ENCODE measurements around the gene CBARP.

Gene CBARP, protein sequence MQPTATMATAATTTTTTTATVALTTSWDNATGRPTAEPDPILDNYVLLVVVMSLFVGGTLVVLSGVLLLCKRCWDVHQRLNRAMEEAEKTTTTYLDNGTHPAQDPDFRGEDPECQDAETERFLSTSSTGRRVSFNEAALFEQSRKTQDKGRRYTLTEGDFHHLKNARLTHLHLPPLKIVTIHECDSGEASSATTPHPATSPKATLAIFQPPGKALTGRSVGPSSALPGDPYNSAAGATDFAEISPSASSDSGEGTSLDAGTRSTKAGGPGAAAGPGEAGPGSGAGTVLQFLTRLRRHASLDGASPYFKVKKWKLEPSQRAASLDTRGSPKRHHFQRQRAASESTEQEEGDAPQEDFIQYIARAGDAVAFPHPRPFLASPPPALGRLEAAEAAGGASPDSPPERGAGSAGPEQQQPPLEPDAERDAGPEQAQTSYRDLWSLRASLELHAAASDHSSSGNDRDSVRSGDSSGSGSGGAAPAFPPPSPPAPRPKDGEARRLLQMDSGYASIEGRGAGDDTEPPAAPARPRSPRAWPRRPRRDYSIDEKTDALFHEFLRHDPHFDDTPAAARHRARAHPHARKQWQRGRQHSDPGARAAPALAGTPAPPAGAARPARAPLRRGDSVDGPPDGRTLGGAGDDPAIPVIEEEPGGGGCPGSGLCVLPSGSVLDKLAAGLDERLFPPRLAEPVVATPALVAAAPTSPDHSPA

DNA sequence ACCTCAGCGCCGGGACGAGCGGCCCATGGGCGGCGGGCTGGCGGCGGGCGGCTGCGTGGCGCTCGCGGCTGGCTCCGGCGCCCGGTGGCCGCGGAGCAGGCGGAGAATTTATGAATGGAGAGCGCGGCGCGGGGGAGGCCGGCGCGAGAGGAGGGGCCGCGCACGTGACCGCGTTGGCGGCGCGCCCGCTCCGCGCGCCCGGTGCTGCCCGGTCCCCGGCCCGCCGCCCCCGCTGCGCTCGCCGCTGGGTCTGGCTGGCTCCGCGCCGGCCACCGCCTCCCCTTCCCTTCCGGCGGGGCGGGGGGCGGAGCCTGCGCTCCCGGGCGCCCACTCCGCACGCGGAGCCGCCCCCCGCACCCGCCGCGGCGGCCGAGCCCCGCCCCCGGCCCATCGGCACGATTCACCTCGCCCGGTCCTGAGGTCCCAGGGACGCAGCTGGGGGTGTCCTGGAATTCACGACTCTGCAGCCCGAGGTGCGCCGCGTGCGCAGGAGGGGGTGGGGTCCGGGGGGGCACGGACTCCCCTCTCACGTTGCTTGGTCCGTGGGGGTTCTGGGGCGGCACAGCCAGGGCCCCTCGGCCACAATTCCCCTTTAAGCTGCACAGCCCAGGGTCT lies at the start of gene CBARP:
CBARP (minus strand) TSS at position 252 of the 615 bp plus-strand sequence. CDS start 1,905 bp downstream, outside the sequence.
- DNase-seq = peak; percentile 82

DNA sequence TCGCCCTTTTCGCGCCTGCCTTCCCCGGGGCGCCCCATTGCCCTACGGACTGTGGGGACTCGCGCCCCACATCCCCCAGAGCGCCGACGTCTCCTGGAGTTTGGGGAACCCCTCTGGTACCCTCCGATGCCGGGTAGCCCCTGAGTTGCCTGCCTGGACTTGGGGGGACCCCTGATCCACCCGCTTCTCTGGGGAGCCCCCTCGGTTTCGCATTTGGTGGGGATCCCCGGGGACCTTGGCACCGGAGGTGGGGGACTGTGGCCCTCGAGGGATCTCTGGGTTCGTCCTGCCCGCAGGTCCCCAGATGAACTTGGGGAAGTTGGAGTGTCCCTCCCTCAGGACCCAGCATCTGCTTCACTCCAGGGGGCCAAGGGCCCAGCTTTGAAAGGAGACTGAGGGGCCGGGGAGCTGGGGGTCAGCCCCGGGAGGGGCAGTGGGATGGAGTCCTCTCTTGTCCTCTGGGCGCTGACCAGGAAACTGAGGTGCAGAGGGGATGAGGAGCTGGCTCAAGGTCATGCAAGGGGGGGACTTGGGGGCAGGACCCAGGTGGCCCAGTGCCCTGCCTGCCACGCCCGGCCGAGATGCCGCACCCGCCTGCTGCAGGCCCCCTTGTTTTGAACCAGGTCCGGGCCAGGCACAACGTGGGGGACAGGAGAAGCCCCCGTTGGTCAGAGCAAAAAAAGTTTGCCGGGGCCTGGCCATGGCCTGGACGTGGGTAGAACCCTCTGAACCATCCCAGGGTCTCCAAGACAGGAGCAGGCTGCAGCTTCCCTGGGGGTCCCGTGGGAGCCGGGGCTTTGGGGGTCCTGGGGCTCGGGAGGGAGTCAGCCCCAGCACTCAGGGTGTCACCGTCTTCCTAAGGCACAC lies 48.9 kb upstream of the CBARP start:
- no peak for DNase-seq

DNA sequence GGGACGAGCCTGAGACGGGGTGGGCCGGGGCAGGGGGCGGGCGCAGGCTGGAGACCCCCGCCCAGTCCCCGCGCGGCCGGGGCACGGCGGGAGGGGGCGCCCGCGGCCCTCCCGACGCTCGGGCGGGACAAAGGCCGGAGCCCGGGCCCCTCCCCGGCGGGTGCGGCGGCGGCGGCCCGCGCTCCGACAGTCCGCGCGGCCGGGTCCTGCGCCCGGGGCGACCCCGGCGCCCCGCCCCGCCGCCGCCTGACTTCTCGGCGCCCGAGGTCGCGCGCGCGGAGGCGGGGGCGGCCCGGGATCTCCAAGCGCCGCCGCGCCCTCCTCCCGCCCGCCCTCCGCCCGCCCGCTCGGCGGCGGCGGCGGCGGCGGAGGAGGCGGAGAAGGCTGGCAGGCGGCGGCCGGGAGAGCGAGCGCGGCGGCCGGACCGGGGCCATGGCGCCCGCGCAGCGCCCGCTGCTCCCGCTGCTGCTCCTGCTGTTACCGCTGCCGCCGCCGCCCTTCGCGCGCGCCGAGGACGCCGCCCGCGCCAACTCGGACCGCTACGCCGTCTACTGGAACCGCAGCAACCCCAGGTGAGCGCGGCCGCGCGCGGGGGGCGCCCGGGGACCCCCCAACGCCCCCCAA lies 48.0 kb upstream of the CBARP start, which contains the start of gene EFNA2:
EFNA2 (plus strand) TSS at position 137 of the 624 bp plus-strand sequence; CDS start at position 433, 296 bp downstream.
- no peak for DNase-seq

DNA sequence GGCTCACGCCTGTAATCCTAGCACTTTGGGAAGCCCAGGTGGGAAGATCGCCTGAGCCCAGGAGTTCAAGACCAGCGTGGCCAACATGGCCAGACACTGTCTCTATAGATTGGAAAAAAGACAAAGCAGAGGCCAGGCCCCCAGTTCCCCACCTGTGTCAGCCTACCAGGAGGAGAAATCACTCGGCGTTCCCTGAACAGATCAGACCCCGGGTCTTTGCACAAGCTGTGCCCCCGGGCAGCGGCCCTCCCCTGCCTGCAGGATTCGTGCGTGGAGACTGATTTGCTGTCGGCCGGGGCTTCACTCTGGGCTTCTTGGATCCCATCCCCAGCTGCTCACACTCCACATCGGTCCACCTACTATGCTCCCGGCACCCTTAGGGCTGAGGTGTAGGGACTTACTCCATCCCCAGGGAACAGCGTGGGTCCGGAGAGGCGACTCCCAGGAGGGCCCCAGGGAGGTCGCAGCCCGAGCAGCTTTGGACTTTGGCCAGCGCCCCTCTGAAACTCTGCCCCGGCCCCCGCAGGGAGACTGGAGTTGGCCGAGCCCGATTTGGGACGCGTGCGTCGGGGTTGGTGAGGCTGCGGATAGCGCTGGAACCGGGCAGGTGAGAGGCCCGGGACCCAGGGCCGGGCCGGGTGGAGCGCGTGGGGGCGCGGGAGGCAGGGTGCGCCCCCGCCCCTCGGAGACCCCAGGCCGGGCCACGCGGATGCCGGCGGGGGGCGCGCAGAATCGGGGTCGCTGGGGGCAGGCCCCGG lies 47.4 kb upstream of the CBARP start:
- peak; percentile 74 for DNase-seq

DNA sequence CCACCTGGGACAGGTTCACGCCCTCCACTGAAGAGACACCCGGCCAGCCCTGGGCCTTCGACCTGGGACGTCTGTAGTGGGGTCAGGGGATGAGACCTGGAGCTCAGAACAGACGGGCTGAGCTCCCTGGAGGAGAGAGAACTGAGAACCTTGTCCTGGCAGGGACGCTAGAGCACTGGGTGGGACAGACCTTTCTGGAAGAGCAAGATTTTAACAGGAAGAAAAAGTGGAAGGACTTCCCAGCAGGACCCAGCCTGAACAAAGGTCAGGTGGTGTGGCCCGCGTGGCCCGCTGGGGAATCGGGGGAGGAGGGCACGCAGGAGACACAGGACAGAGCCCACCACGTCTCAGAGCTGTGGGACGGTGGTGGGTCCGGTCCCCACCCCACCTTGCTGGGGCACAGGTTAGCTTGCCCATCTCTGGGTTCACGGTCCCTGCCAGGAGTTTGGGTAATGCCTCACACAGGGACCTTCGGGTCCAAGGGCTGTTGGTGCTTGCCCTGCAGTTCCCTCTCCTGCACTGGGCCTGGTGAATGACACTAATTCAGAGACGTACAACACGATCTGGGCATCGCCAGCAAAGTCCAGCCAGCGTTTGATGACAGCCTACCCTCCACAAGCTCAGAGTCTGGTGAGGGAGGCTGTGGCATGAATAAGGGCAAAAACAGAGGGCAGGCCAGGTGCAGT lies 46.6 kb upstream of the CBARP start:
- no peak for DNase-seq

DNA sequence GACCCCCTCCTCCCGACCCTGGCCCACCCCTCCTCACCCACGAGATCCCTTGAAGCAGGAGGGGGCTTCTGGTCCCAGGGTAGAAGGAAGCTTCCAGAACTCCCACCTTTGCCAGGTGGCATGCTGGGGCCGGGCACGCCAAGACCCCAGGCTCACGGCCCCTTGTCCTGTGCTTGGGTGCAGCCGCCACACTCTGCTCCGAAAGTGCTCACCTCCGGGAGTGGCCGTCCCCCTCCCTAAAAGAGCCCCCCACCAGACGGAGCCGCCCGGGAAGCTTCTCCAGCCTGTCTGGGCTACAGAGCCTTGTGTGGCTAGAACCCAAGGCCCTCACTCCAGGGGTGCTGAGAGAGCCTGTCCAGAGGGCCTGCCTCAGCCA lies 46.1 kb upstream of the CBARP start:
- no peak for DNase-seq

DNA sequence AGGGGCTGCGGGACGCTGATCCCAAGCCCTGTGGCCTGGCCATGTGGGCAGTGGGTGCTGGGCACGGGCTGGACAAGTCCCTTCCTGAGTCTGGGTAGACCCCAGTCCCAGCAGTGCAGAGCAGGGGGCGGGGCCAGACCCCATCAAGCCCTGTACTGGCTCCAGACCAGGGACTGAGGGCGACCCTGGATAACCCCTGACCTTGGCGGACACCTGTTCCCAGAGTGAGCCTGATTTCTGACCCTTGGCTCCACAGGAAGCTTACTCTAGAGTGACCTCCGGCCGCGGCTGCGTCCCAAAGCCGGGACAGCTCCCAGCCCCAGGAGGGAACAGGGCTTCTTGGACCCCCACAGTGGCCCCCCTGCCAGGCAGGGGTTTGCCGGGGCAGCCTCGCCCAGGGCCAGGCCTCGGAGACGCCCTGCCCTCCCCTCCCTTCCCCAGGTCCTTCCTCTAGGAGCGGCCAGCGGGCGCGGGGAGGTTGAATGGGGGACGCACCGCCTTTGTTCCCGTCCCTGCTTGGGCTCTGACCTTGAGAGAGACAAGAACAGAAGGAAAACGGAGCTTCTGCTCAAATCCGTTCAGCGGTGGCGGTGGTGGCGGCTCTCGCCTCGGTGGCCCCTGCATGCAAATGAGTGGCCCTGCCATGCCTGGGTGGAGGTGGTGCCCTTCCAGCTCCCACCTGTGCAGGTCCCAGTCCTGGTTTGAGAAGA lies 45.6 kb upstream of the CBARP start:
- no peak for DNase-seq

DNA sequence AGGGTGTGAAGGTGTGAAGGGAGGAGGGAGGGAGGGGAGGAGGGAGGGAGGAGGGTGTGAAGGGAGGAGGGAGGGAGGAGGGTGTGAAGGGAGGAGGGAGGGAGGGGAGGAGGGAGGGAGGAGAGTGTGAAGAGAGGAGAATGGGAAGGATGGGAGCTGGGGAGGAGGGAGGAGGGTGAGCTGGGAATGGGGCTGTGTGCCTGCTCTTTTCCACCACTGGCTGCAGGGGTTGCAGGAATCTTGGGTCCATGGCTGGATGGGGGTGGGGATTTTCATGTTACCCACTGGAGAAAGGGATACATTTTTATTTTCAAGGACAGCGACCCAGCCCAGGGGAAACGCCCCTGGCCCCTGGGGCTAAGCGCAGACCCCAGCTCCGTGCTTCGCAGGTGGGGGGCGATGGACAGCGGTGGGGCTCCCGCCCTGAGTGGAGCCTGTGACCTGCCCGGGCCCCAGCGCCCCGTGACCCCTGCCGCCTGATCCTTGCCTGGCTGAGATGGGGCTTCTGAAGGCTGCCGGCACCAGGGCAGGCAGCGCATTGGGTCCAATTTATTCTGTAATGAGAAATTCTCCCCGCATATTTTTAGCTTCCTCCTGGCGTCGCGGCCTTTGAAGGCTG lies 44.9 kb upstream of the CBARP start:
- no peak for DNase-seq

DNA sequence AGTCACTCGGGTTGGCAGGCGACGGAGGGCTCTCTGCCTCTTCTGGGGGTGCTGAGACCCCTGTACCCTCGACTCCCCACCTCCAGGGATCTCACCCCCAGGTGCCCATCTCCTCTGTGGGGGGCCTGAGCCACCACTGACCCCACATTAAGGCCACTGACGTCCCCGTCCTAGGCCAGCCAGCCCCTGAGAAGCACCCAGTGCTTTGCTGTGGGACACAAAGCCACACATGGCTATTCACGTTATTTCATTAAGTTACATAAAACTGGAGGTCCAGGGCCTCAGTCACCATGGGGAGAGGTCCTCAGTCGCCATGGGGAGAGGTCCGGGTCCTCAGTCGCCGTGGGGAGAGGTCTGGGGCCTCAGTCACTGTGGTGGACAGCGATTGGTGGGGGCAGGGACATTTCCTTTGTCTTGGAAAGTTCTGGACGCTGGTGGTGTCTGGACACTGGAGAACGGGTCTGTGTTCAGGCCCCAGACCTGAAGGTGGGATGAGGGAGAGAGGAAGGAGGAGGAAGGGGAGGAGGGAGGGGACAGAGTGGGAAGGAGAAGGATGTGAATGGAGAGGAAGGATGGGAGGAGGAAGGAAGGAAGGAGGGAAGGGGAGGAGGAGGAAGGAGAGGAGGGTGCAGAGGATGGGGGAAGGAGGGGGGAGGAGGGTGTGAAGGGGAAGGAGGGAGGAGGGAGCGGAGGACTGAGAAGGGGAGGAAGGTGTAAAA lies 43.9 kb upstream of the CBARP start:
- no peak for DNase-seq

DNA sequence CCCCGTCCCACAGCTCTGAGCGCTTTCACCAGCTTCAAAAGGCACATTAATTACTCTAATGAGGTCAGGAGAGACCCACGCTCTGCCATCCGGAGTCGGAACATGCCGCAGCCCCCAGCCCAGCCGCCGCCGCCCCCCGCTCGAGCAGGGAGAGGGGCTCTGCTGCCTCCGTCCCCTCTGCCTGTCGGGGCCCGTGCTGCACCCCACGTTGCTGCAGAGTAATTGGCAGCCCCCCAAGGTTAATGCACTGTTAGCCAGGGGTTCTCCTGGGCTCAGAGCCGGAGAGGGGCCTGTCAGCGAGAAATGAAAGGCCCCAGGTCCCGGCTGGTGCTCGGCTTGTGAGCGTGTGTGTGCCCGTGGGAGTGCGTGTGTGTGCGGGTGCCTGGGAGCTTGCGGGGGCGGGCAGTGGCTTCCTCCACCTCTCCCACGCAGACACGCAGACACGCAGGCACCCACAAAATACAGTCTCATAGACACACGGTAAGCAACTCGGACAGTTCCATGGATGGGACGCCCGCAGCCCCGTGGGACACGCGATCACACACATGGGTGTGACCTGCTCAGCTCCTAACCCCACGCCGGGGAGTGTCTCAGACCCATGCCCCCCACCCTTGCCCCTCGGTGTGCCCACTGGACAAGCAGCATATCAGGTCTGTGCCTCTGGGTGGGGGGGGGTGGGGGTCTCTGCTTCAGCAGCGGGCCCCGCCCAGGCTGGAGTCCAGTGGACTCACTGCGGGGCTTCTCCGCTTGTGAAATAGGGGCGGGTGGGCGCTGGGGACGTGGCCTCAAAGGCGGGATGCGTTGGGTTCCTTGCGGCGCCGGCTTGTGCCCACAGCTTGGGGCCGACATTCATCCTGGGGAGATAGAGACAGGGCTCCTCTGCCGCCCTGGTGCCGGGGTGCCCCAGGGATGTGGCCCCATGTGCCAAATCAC lies 43.1 kb upstream of the CBARP start:
- no peak for DNase-seq

DNA sequence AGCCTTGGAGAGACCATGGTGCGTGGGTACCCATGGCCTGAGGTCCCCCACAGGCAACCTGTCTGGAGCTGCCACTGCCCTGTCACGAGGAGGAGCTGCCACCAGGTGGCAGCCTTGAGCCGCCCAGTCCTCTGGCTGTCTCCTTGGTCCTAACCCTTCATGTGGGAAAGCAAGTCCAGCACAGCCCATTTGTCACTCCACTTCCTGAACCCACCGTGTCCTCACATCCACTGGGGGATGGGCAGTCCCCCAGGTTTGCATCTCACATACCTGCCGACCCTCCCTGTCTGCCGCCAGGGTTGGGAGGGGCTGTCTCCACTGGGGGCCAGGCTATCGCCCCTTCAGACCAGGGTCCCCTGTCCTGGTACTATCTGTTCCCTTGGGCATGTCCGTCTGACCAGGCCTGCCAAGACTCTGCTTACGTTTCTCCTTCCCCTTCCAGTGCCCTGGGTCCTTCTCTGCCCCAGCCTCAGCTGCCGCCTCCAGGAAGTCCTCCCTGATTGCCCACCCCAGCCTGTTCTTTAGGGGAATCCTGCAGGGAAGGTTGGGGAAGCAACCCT lies 42.1 kb upstream of the CBARP start:
- DNase-seq = peak; percentile 95

DNA sequence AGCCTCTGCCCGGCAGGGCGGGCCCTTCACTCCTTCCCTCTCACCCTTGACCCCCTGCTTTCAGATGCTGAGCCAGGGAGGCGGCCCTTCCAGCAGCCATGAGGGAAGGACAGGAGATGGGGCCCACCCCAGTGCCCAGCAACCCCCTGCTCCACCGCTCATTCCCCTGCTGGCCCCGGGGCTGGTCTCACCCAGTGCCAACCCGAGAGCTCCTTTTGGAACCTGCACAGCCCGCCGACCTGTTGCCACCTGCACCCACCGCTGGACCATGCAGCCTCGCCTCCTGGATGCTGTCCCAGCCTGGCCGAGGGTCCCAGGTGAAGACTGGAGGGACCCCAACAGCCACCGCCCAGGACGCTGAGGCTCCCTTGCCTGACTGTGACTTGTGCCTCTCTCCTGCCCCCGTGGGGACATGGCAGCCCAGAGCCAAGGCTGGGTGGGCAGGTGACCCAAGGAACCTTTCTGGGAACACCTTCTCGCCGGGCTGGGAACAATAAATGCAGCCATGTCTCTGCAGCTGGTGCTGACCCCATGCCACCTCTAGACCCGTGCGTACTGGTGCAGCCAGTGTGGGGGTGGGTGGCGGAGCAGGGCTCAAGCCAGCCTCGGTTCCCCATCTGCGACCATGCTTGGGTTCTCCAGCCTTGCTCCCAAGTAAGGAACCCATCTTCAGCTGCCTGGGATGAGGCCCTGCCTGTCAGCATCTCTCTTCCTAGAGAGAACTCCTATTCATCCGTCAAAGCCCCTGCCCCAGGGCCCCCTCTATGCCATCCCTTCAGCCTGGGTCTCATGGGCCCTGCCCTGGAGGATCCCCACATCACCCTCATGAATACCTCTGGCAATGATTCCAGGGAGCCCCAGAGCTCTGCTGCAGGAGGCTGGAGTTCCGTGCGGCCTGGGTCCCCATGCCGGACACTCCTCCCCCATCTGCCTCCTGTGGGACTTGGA lies 41.2 kb upstream of the CBARP start:
- DNase-seq = no peak

DNA sequence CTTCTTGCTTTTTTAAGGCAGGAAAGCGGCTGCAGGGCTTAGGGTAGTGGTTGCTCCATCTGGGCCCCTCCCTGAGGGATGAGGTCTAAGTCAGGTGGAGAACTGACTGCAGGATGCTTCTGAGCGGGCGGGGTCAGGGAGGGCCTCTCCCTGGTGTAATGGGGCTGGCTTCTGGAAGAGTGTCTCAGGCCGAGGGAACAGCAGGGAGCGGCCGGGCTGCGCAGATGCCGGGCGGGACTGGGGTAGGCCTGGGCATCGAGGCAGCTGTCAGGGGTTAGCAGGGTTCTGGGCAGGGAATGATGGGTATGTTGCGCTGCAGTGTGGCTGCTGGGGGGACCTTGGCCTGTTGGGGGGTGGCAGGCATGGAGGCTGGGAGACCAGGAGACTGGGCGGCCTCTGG lies 40.3 kb upstream of the CBARP start:
- DNase-seq = no peak

DNA sequence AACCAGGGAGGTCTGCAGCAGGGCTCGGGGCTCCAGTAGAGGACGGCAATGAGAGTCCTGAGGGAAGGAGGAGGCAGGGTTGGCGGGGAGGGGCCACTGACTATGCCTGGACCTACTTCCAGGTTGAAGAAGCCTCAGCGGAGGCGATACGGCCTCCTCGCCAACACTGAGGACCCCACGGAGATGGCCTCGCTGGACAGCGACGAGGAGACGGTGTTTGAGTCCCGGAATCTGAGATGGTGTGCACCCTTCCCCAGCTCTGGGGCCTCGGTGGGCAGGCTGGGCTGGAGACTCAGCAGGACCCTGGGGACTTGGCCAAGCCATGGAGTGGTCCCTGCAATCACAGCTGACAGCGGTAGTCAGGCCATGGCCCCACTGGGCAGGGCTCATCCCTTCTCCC lies 39.3 kb upstream of the CBARP start:
- DNase-seq = no peak

DNA sequence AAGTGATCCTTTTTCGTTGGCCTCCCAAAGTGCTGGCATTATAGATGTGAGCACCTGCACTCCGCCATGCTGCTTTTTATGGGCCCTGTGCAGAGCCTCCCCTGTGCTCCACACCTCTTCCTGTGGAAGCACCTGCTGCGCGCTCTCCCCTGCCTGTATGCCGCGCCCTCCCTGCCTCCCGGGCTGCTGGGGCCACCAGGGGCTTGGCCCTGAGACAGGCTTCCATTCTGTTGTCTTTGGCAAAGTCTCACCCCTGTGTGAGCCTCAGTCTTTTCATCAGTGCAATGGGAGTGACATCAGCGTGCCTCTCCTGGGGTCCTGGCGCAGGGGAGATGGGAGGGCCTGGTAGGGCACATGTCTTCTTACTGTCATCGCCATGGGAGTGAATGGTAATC lies 38.8 kb upstream of the CBARP start:
- no peak for DNase-seq

DNA sequence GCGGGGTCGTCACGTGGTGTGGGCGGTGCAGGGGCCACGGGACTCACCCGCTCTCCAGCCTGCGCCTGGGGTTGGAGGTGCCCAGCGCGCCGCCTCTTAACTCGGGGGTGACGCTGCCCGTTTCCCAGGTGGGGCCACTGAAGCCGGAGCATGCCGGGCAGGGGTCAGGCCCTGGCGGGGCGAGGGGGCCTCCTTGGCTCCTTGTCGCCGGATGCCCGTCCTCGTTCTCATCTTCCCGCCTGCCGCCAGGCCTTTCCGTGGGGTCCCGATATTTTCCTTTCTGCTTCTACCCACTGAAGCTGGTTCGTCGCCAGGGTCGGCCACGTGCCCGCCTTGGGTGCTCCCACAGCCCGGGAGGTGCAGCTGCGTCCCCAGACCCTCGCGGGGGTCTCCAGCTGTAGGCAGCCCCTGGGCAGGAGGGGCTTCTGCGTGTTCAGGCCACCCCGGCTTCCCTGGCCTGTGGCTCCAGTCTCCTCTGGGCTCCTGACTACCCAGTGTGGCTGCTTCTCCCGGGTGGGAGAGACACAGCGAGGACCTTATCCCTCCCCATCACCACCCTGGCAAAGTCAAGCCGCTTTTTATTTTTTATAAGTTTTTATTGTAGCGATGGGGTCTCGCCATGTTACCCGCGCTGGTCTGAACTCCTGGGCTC lies 38.3 kb upstream of the CBARP start:
- DNase-seq = no peak
